Activated CD8-positive, alpha-beta T cell treated with anti-CD3 and anti-CD28 coated beads for 36 hours (primary cell): ENCODE measurements around the gene COPZ1. TPM values are rescaled to one million over a fixed set of nuclear protein-coding genes. Genes with fewer than 3 reads are reported as not detected.
A peak's percentile ranks its signal among the peaks of the same experiment; 100 is the strongest.

Source experiments
- ATAC-seq: fragments of 200-7000 bp; cut with Tn5 transposase; one replicate; pipeline ENCODE4 v1.10.0; 2021; ENCODE audit warnings: mild to moderate bottlenecking, moderate library complexity
- CTCF ChIA-PET: fragments of 350-600 bp; sonication (Branson Sonifier 250); formaldehyde crosslinking; loops from one replicate; lab custom pipeline; 2021; ENCODE audit warnings: antibody characterized with exemption; lab: Charles Lee
- POLR2A ChIA-PET: fragments of 350-600 bp; sonication (Branson Sonifier 250); formaldehyde crosslinking; loops from one replicate; lab custom pipeline; 2021; ENCODE audit warnings: antibody characterized with exemption; lab: Charles Lee
- DNase-seq: peaks from one replicate; pipeline ENCODE4 v3.0.0-alpha.2; 2020
- H3K27ac Mint-ChIP-seq: one replicate; pipeline ENCODE4 v1.8.0; 2021; ENCODE audit warnings: mild to moderate bottlenecking, mixed read lengths
- H3K27me3 Mint-ChIP-seq: one replicate; pipeline ENCODE4 v1.8.0; 2021; ENCODE audit warnings: mixed read lengths
- H3K36me3 Mint-ChIP-seq: one replicate; pipeline ENCODE4 v1.8.0; 2021; ENCODE audit warnings: low read depth, mixed read lengths
- H3K4me1 Mint-ChIP-seq: one replicate; pipeline ENCODE4 v1.8.0; 2021; ENCODE audit warnings: low read depth, mixed read lengths
- H3K4me3 Mint-ChIP-seq: one replicate; pipeline ENCODE4 v1.8.0; 2021; ENCODE audit warnings: mild to moderate bottlenecking, moderate library complexity, mixed read lengths
- H3K9me3 Mint-ChIP-seq: one replicate; pipeline ENCODE4 v1.8.0; 2021; ENCODE audit warnings: mixed read lengths
- intact Hi-C: fragments of 100-400 bp; cut with micrococcal nuclease; formaldehyde crosslinking; loops from one replicate; pipeline ENCODE4 v1.10.0; 2022
- total RNA-seq, 2 experiments: library from RNA; stranded (reverse); gene quantifications; one replicate each; pipeline ENCODE4 v1.2.3, GENCODE V29; 2021
- TF ChIP-seq, protein P1 (sequence below): fragments of 200-600 bp; IDR thresholded peaks from one replicate; pipeline ENCODE4 v1.8.0; 2022; ENCODE audit warnings: antibody characterized with exemption, mild to moderate bottlenecking

COPZ1 gene
- total RNA-seq, 2 experiments from 2014 or later, result 75.8 to 78.4 TPM

- intact Hi-C loops, result no loop called here
- no peak overlapping the region for H3K27ac Mint-ChIP-seq
- H3K36me3 Mint-ChIP-seq, result peaks cover 22% of the 10 kb centered on the region
- CTCF ChIA-PET, result interaction anchor here (1.0 to 2.9 kb wide), 10 partner anchors 11 to 50 kb away, joined by 3 to 24 read pairs (median 4); no protein-coding TSS in a partner anchor
- ATAC-seq, result no peak
- H3K27me3 Mint-ChIP-seq, result no peaks in the 10 kb centered on the region
- DNase-seq, result peak; percentile 49
- POLR2A ChIA-PET, result interaction anchor here (1.8 kb wide), 1 partner anchor 52 kb away, joined by 6 read pairs; no protein-coding TSS in a partner anchor
- H3K9me3 Mint-ChIP-seq, result no peaks in the 10 kb centered on the region
- TF ChIP-seq, protein P1, sequence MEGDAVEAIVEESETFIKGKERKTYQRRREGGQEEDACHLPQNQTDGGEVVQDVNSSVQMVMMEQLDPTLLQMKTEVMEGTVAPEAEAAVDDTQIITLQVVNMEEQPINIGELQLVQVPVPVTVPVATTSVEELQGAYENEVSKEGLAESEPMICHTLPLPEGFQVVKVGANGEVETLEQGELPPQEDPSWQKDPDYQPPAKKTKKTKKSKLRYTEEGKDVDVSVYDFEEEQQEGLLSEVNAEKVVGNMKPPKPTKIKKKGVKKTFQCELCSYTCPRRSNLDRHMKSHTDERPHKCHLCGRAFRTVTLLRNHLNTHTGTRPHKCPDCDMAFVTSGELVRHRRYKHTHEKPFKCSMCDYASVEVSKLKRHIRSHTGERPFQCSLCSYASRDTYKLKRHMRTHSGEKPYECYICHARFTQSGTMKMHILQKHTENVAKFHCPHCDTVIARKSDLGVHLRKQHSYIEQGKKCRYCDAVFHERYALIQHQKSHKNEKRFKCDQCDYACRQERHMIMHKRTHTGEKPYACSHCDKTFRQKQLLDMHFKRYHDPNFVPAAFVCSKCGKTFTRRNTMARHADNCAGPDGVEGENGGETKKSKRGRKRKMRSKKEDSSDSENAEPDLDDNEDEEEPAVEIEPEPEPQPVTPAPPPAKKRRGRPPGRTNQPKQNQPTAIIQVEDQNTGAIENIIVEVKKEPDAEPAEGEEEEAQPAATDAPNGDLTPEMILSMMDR, result peak; percentile 58
- peaks cover 24% of the 10 kb centered on the region for H3K4me1 Mint-ChIP-seq
- H3K4me3 Mint-ChIP-seq, result no peak overlapping the region
These were observed 69.4 kb downstream of the COPZ1 start for GRCh38 chr12:54394281-54394719.

DNA sequence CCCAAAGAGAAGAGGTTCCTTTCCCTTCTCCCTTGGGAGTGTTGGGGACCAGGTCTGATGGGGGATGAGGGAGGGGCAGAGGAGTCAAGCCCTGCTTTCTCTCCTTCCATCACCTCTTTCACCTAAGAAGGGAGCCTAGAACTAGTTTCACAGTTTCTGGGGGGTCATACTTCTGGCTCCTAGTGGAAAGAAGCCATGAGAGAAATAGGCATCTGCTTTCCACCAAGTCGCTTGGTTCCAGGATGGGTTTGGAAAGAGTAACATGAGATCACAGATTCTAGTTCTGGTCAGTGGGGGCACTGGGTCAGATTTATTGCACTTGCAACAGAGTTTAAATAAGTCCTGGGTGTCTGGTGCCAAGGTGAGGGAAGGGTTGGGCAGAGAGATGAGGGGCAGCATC, 70.1 kb downstream of the COPZ1 start:
- no peak for DNase-seq
- H3K9me3 Mint-ChIP-seq, result no peaks in the 10 kb centered on the region
- CTCF ChIA-PET, result interaction anchor here (1.6 to 12.3 kb wide), 5 partner anchors 10 to 70 kb away, joined by 3 to 479 read pairs (median 12); partner anchors contain the start of genes COPZ1 and ITGA5
- no peak overlapping the region for H3K4me3 Mint-ChIP-seq
- intact Hi-C loops, result no loop called here
- TF ChIP-seq, protein P1, result no peak
- no peak for ATAC-seq
- peaks cover 21% of the 10 kb centered on the region for H3K4me1 Mint-ChIP-seq
- POLR2A ChIA-PET, result interaction anchor here (0.6 to 1.5 kb wide), 3 partner anchors 44 to 129 kb away, joined by 3 to 5 read pairs (median 4); no protein-coding TSS in a partner anchor
- no peaks in the 10 kb centered on the region for H3K27me3 Mint-ChIP-seq
- no peak overlapping the region for H3K27ac Mint-ChIP-seq
- peaks cover 25% of the 10 kb centered on the region for H3K36me3 Mint-ChIP-seq

DNA sequence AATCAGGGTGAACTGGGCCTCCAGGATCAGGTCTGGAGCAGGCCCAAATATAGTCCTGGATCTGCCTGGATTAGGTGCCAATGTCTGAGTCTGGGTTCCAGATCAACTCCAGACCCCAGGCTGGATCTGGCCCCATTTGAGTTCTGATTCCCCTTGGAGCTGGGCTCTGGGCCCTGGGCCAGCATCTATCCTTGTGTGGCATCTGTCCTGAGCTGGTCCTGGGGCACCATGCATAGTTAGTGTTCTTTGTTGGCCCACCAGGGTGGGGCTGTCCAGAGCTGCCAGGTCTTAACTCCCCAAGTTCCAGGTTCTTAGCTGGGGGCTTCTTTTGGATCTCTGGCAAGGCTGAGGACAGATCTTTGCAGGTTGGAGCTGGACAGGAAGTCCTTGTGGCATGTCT, 70.6 kb downstream of the COPZ1 start:
- DNase-seq (no peak), ATAC-seq (no peak)
- peaks cover 21% of the 10 kb centered on the region for H3K4me1 Mint-ChIP-seq
- peaks cover 26% of the 10 kb centered on the region for H3K36me3 Mint-ChIP-seq
- H3K27ac Mint-ChIP-seq, result no peak overlapping the region
- H3K4me3 Mint-ChIP-seq, result no peak overlapping the region
- CTCF ChIA-PET, result interaction anchor here (0.9 to 12.3 kb wide), 8 partner anchors 9 to 116 kb away, joined by 3 to 479 read pairs (median 8); partner anchors contain the start of genes CBX5, COPZ1 and ITGA5
- TF ChIP-seq, protein P1, result no peak
- H3K27me3 Mint-ChIP-seq, result no peaks in the 10 kb centered on the region
- no peaks in the 10 kb centered on the region for H3K9me3 Mint-ChIP-seq
- intact Hi-C loops, result no loop called here
- POLR2A ChIA-PET, result interaction anchor here (0.6 to 1.5 kb wide), 3 partner anchors 43 to 130 kb away, joined by 3 to 5 read pairs (median 4); no protein-coding TSS in a partner anchor

DNA sequence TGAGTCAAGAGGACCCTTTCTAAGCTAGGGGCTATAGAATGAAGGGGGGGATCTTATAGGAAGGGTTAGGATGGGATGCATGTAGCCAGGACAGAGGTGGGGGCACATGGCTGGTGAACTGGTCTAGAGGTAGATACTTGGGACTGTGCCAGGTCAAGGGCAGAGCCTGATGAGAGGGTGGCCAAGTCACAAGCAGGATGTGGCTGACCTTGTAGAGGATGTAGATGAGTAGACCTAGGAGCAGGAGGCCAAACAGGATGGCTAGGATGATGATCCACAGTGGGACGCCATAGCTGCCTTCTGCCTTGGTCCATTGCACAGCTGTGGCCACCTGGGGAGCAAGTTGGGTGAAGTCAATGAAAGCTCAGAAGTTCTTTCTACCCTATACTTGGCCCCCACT, 72.2 kb downstream of the COPZ1 start:
- POLR2A ChIA-PET, result no interaction called here
- ATAC-seq (no peak), DNase-seq (no peak)
- Mint-ChIP-seq H3K27me3 (no peaks in the 10 kb centered on the region), H3K4me3 (no peak overlapping the region), H3K9me3 (no peaks in the 10 kb centered on the region), H3K4me1 (peaks cover 16% of the 10 kb centered on the region), H3K27ac (no peak overlapping the region), H3K36me3 (peaks cover 31% of the 10 kb centered on the region)
- TF ChIP-seq, protein P1, result no peak
- CTCF ChIA-PET, result interaction anchor here (1.0 to 12.3 kb wide), 5 partner anchors 17 to 72 kb away, joined by 4 to 479 read pairs (median 18); partner anchors contain the start of genes COPZ1 and ITGA5
- intact Hi-C loops, result no loop called here

GRCh38 chr12:54398218-54398617, 73.3 kb downstream of the COPZ1 start:
- peaks cover 13% of the 10 kb centered on the region for H3K4me1 Mint-ChIP-seq
- CTCF ChIA-PET, result interaction anchor here (0.6 to 12.3 kb wide), 11 partner anchors 17 to 167 kb away, joined by 3 to 479 read pairs (median 25); partner anchors contain the start of genes GTSF1, ITGA5 and ZNF385A
- POLR2A ChIA-PET, result interaction anchor here (0.6 to 2.3 kb wide), 4 partner anchors 18 to 144 kb away, joined by 3 to 10 read pairs (median 6); partner anchors contain the start of gene NCKAP1L
- H3K27ac Mint-ChIP-seq, result no peak overlapping the region
- H3K4me3 Mint-ChIP-seq, result no peak overlapping the region
- intact Hi-C loops, result no loop called here
- peaks cover 33% of the 10 kb centered on the region for H3K36me3 Mint-ChIP-seq
- TF ChIP-seq, protein P1, result no peak
- no peaks in the 10 kb centered on the region for H3K9me3 Mint-ChIP-seq
- DNase-seq (no peak), ATAC-seq (no peak)
- H3K27me3 Mint-ChIP-seq, result no peaks in the 10 kb centered on the region
